NK-92 treated with Interleukin-12 subunit alpha and Interleukin-12 subunit beta, amount 100 ng/mL, for 24 hours (cell line): Measurements from ENCODE around the gene OR6B1.
"Not testable (repeated sequence)": the region's sequence is repeated elsewhere in the genome, so short reads cannot be mapped to it uniquely, and the experiment has no call there.

Experiments used
- DNase-seq: peaks from one replicate; lab custom pipeline; 2025; lab: John Stamatoyannopoulos, UW

Gene OR6B1

DNA sequence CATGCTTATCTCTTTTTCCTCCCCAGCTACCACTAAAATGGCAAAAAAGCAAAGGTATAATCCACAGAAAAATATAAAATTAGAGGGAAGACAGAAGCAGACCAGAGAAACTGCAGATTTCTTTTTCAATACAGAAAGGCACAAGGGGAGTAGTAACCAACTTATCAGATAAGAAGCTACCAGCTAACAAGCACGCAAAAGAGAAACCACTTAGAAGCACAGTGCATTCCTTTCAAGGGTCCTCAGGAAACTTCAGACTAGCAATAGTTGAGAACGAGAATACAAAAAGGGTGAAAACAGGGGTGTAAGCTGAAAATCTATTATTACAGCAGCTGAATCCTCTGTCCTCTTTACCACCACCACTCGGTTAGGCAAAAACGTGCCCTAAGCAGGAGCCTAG lies 38.8 kb downstream of the OR6B1 start:
- no peak for DNase-seq

DNA sequence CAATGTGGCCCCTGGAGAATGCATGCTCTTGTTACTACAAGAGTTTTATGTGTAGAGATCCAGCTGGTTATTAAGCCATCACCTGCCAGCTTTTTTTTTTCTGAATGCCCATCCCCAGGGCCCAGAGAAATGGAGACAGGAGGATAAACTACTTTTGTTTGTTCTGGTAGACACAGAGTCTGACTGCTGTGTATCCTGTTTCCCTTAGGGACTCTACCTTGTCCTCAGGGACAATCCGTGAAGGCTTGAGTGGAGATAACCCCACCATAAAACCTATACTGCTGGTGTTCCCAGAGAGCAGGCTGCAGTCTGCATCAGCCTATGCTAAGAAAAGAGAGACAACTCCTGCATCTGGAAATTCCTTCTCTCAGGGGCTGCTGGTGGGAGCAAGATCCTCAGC lies 48.5 kb downstream of the OR6B1 start, which contains the start of gene OR2A5:
TSS of gene OR2A5 (plus strand) at position 301 of the 400 bp plus-strand sequence. CDS start 1,454 bp downstream, outside the sequence.
- DNase-seq, result no peak

DNA sequence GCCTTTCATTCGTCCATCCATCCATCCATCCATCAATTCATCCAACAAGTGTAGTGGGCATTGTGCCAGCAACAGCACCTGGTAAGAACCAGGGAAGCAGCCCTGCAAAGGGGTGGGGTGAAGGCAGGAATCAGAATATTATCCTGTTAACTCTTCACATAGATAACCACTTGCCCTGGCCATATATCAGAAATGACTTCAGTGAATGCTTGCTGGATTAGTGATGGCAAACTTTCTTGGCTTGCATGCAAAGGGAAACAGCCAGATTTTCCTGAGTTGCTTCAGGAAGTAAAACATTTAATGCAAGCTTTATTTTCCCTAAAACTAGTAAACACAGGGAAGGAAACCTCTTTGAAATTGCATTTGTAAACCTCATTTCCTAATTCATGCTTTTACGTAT lies 49.4 kb downstream of the OR6B1 start:
- no peak for DNase-seq

DNA sequence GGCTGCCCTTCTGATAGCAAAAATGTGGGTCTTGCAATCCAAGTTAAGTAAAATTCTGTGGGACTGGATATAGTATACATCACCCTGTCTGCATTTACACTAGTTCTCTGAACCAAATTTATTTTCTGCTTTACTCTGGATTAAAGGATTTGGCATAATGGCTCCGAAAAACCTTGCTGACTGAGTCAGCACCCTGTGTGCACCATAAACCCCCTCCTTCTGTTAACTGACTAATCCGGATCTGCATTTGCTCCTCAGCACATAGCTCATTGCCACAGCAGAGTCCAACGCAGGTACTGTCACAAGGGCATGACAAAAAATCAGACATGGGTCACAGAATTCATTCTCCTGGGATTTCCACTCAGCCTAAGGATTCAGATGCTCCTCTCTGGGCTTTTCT lies 50.0 kb downstream of the OR6B1 start:
- DNase-seq, result no peak

DNA sequence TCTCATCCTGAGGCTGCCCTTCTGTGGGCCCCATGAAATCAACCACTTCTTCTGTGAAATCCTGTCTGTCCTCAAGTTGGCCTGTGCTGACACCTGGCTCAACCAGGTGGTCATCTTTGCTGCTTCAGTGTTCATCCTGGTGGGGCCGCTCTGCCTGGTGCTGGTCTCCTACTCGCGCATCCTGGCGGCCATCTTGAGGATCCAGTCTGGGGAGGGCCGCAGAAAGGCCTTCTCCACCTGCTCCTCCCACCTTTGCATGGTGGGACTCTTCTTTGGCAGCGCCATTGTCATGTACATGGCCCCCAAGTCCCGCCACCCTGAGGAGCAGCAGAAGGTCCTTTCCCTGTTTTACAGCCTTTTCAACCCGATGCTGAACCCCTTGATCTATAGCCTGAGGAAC lies 50.8 kb downstream of the OR6B1 start:
- not testable (repeated sequence) for DNase-seq

DNA sequence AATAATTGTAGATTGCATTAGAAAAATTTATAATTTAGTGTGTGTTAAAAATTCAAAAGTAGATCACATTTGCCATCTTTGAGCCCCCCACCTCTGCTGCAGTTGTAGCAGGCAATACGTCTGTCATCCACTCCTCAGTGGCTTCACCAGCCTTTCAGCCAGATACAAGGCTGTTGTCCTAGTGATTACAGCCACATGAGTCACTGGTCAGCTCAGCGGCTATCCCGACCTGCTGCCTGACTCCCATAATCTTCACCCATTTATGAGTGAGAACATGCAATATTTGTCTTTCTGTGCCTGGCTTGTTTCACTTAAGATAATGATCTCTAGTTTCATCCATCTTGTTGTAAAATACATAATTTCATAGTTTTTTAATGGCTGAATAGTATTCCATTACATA lies 57.8 kb downstream of the OR6B1 start:
- DNase-seq, result no peak
